ENCODE measurements around the gene PMPCB. TPM values are rescaled to one million over a fixed set of nuclear protein-coding genes. Genes with fewer than 3 reads are reported as not detected.
A peak's percentile ranks its signal among the peaks of the same experiment; 100 is the strongest.

Gene PMPCB
- total RNA-seq, 4 donors from 2014 or later = 25.1 to 51.3 (median 40.2) TPM

- in situ Hi-C loops (cut with MboI; ENCODE audit: low sequenced_read_pairs in 4 of 4) = no loop called here
- H3K27ac ChIP-seq = peak overlapping the region; percentile 80 to 90 (median 86)
- TF ChIP-seq POLR2A (IDR thresholded peaks at IDR 0.05) = no peak
- TF ChIP-seq CTCF (IDR thresholded peaks at IDR 0.05 in 4 of 5, conservative IDR thresholded peaks at IDR 0.05 in 1 of 5) = no peak
- intact Hi-C loops (cut with DNase I; ENCODE audit: low total_unique reads) = loop anchor here (10.0 kb wide), 1 partner anchor 1921 kb away; no protein-coding TSS in a partner anchor
- H3K9me3 ChIP-seq = no peaks in the 10 kb centered on the region
- H3K27me3 ChIP-seq = no peaks in the 10 kb centered on the region
- ATAC-seq (no peak), DNase-seq (no peak)
- peaks cover 27 to 29% of the 10 kb centered on the region in 2 donors for H3K4me1 ChIP-seq
- peak overlapping the region; percentile 84 to 100 (median 90) for H3K4me3 ChIP-seq
- H3K36me3 ChIP-seq = peaks cover 0 to 24% of the 10 kb centered on the region in 2 donors
Measured at GRCh38 chr7:103343332-103343731, 46.1 kb downstream of the PMPCB start.

- Histone ChIP-seq H3K27me3 (no peaks in the 10 kb centered on the region), H3K36me3 (peaks cover 0 to 24% of the 10 kb centered on the region in 2 donors), H3K9me3 (no peaks in the 10 kb centered on the region), H3K4me1 (peaks cover 32 to 34% of the 10 kb centered on the region in 2 donors), H3K27ac (peak overlapping the region; percentile 80 to 90 (median 86)), H3K4me3 (peak overlapping the region; percentile 84 to 100 (median 90))
- TF ChIP-seq POLR2A (IDR thresholded peaks at IDR 0.05) (no peak), CTCF (IDR thresholded peaks at IDR 0.05 in 4 of 5, conservative IDR thresholded peaks at IDR 0.05 in 1 of 5) (no peak)
- in situ Hi-C loops (cut with MboI; ENCODE audit: low sequenced_read_pairs in 4 of 4) = no loop called here
- ATAC-seq = peak; percentile 2 to 3
- intact Hi-C loops (cut with DNase I; ENCODE audit: low total_unique reads) = loop anchor here (2.0 to 10.0 kb wide), 2 partner anchors 47 to 1921 kb away; partner anchors contain the start of gene PMPCB
- peak in 1 of 2 donors; percentile 16 for DNase-seq
Measured at GRCh38 chr7:103343758-103344452, 46.7 kb downstream of the PMPCB start.

GRCh38 chr7:103344453-103345149 lies 47.4 kb downstream of the PMPCB start, which contains the start of gene DNAJC2:
Gene DNAJC2, minus strand, starts transcription at chr7:103344767. Its CDS starts 145 bp downstream, at chr7:103344622.
- DNase-seq (peak; percentile 80 to 85), ATAC-seq (peak; percentile 77 to 90)
- intact Hi-C loops (cut with DNase I; ENCODE audit: low total_unique reads) (loop anchor here (2.0 to 10.0 kb wide), 2 partner anchors 48 to 1920 kb away; partner anchors contain the start of gene PMPCB), in situ Hi-C loops (cut with MboI; ENCODE audit: low sequenced_read_pairs in 4 of 4) (no loop called here)
- Histone ChIP-seq H3K4me1 (peaks cover 39 to 41% of the 10 kb centered on the region in 2 donors), H3K27me3 (no peaks in the 10 kb centered on the region), H3K27ac (peak within 1 kb of the TSS; percentile 80 to 90 (median 86)), H3K4me3 (peak within 1 kb of the TSS; percentile 84 to 100 (median 90)), H3K9me3 (no peaks in the 10 kb centered on the region), H3K36me3 (peaks cover 0 to 22% of the 10 kb centered on the region in 2 donors)
- TF ChIP-seq POLR2A (IDR thresholded peaks at IDR 0.05) = peak; percentile 44 to 61
- TF ChIP-seq CTCF (IDR thresholded peaks at IDR 0.05 in 4 of 5, conservative IDR thresholded peaks at IDR 0.05 in 1 of 5) = no peak

- intact Hi-C loops (cut with DNase I; ENCODE audit: low total_unique reads) (loop anchor here (10.0 kb wide), 1 partner anchor 1918 kb away; no protein-coding TSS in a partner anchor), in situ Hi-C loops (cut with MboI; ENCODE audit: low sequenced_read_pairs in 4 of 4) (no loop called here)
- H3K9me3 ChIP-seq = no peaks in the 10 kb centered on the region
- peaks cover 57 to 59% of the 10 kb centered on the region in 2 donors for H3K4me1 ChIP-seq
- TF ChIP-seq POLR2A (IDR thresholded peaks at IDR 0.05) (no peak), CTCF (IDR thresholded peaks at IDR 0.05 in 4 of 5, conservative IDR thresholded peaks at IDR 0.05 in 1 of 5) (no peak)
- no peak overlapping the region for H3K4me3 ChIP-seq
- ATAC-seq (no peak), DNase-seq (no peak)
- peaks cover 0 to 7% of the 10 kb centered on the region in 2 donors for H3K36me3 ChIP-seq
- no peaks in the 10 kb centered on the region for H3K27me3 ChIP-seq
- peak overlapping the region in 2 of 4 donors; percentile 94 to 95 for H3K27ac ChIP-seq
Measured at GRCh38 chr7:103346396-103346795, 49.2 kb downstream of the PMPCB start.
